ENCODE data around the gene IL11RA.

The IL11RA gene

DNA sequence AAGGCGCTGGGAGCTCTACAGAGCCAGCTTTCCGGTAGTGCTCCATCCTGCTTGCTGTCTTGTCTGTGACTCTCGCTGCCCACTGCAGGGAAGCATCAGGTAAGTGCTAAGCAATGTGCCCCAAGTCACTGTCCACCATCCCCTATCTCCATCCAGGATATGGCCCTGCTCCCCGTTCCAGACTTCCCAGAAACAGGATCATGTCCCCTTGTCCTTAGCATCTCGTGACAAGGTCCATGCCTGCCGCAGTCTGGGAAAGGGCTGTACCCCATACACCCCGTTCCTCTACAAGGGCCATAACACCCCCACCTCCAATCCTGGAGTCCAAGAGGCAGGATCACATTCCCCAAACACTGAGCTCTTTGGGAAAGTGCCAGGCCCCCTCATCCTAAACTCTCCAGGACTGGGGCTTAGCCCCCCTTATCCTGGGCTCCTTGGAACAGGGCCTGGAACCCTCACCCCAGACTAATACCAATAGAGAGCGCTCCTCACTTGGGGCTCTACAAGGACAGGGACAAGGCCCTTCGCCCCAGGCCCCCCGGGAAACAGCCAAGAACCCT, 40.7 kb upstream of the IL11RA start:
- H3K4me3 ChIP-seq (ENCODE audit: control insufficient read depth, low read depth, low read length) = peak overlapping the region; percentile 88
- TF ChIP-seq, protein P1, sequence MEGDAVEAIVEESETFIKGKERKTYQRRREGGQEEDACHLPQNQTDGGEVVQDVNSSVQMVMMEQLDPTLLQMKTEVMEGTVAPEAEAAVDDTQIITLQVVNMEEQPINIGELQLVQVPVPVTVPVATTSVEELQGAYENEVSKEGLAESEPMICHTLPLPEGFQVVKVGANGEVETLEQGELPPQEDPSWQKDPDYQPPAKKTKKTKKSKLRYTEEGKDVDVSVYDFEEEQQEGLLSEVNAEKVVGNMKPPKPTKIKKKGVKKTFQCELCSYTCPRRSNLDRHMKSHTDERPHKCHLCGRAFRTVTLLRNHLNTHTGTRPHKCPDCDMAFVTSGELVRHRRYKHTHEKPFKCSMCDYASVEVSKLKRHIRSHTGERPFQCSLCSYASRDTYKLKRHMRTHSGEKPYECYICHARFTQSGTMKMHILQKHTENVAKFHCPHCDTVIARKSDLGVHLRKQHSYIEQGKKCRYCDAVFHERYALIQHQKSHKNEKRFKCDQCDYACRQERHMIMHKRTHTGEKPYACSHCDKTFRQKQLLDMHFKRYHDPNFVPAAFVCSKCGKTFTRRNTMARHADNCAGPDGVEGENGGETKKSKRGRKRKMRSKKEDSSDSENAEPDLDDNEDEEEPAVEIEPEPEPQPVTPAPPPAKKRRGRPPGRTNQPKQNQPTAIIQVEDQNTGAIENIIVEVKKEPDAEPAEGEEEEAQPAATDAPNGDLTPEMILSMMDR (conservative IDR thresholded peaks at IDR 0.05; ENCODE audit: control insufficient read depth, insufficient read depth, low read depth, low read length) = no peak
- DNase-seq (ENCODE audit: low read depth) = no peak

- peak; percentile 72 for DNase-seq (ENCODE audit: low read depth)
- TF ChIP-seq, protein P1 (conservative IDR thresholded peaks at IDR 0.05; ENCODE audit: control insufficient read depth, insufficient read depth, low read depth, low read length) = no peak
- peak within 1 kb of the TSS; percentile 88 for H3K4me3 ChIP-seq (ENCODE audit: control insufficient read depth, low read depth, low read length)
These were observed 39.9 kb upstream of the IL11RA start, which contains the start of gene RPP25L for GRCh38 chr9:34611811-34612787. Gene RPP25L (minus strand): TSS chr9:34612097. CDS start chr9:34611296, 801 bp downstream.

- DNase-seq (ENCODE audit: low read depth) = peak; percentile 73
- peak overlapping the region; percentile 88 for H3K4me3 ChIP-seq (ENCODE audit: control insufficient read depth, low read depth, low read length)
- TF ChIP-seq, protein P1 (conservative IDR thresholded peaks at IDR 0.05; ENCODE audit: control insufficient read depth, insufficient read depth, low read depth, low read length) = peak; percentile 86
These were observed 39.1 kb upstream of the IL11RA start for GRCh38 chr9:34612788-34613390.

- TF ChIP-seq, protein P1 (conservative IDR thresholded peaks at IDR 0.05; ENCODE audit: control insufficient read depth, insufficient read depth, low read depth, low read length) = no peak
- DNase-seq (ENCODE audit: low read depth) = no peak
- no peak overlapping the region for H3K4me3 ChIP-seq (ENCODE audit: control insufficient read depth, low read depth, low read length)
These were observed 36.9 kb upstream of the IL11RA start for GRCh38 chr9:34615132-34615531.

GRCh38 chr9:34620061-34620994, 31.7 kb upstream of the IL11RA start, which contains the start of gene DCTN3:
Gene DCTN3 (minus strand): TSS chr9:34620495. CDS start chr9:34620464, 31 bp downstream.
- DNase-seq (ENCODE audit: low read depth) = peak; percentile 94
- peak within 1 kb of the TSS; percentile 97 for H3K4me3 ChIP-seq (ENCODE audit: control insufficient read depth, low read depth, low read length)
- TF ChIP-seq, protein P1 (conservative IDR thresholded peaks at IDR 0.05; ENCODE audit: control insufficient read depth, insufficient read depth, low read depth, low read length) = no peak
